Choroid plexus epithelial cell (primary cell): ENCODE data around the gene INPP5A.

Source experiments
- DNase-seq: peaks from one replicate; pipeline ENCODE4 v3.0.0-alpha.2; 2010; ENCODE audit warnings: low read depth
- H3K4me3 ChIP-seq: 2 replicates; pipeline ENCODE4 v1.5.1; 2011; ENCODE audit warnings: low read depth, mild to moderate bottlenecking, control low read depth, low read length, moderate library complexity
- TF ChIP-seq, protein P1 (sequence below): conservative IDR thresholded peaks from 2 replicates; pipeline ENCODE4 v1.5.1; 2011; ENCODE audit warnings: low read depth, mild to moderate bottlenecking, control low read depth, inconsistent platforms, low read length, moderate library complexity

The INPP5A gene

DNA sequence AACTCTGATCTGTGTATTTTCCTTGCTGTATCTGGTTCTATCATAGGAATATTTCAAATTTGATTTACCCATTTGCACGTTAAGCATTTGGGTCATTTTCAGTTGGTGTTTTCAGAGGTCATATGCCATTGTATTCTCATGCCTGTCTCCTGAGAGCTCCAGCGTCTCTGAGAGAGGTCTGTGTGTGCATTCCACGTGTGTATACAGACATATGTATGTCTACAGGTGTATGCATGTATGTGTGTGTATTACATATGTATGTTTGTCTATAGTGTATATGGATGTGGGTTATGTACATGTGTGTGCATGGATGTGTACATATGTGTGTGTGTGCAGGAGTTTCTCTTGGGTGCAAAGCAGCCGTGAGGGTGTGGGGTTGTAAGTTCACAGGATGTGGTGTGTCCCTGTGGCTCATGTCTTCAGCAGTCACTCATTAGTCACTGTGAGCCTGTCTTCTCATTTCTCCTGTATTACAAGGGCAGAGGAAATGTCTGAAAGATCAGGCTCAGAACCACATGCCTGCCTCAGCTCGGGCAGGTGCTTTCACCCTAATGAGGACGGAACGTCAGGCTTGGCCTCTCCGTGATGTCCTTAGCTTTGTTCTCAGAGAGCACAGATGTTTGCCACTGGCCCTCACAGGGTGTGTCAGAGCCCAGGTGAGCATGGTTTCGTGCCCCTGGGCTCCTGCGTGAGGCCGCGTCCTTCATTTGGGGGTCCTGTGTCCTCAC is 146.7 kb downstream of the INPP5A start:
- peak; percentile 23 for DNase-seq
- TF ChIP-seq, protein P1, sequence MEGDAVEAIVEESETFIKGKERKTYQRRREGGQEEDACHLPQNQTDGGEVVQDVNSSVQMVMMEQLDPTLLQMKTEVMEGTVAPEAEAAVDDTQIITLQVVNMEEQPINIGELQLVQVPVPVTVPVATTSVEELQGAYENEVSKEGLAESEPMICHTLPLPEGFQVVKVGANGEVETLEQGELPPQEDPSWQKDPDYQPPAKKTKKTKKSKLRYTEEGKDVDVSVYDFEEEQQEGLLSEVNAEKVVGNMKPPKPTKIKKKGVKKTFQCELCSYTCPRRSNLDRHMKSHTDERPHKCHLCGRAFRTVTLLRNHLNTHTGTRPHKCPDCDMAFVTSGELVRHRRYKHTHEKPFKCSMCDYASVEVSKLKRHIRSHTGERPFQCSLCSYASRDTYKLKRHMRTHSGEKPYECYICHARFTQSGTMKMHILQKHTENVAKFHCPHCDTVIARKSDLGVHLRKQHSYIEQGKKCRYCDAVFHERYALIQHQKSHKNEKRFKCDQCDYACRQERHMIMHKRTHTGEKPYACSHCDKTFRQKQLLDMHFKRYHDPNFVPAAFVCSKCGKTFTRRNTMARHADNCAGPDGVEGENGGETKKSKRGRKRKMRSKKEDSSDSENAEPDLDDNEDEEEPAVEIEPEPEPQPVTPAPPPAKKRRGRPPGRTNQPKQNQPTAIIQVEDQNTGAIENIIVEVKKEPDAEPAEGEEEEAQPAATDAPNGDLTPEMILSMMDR = no peak
- H3K4me3 ChIP-seq = no peak overlapping the region

GRCh38 chr10:132685101-132685891 is 147.7 kb downstream of the INPP5A start:
- peak overlapping the region; percentile 17 for H3K4me3 ChIP-seq
- TF ChIP-seq, protein P1 = no peak
- peak; percentile 56 for DNase-seq

DNA sequence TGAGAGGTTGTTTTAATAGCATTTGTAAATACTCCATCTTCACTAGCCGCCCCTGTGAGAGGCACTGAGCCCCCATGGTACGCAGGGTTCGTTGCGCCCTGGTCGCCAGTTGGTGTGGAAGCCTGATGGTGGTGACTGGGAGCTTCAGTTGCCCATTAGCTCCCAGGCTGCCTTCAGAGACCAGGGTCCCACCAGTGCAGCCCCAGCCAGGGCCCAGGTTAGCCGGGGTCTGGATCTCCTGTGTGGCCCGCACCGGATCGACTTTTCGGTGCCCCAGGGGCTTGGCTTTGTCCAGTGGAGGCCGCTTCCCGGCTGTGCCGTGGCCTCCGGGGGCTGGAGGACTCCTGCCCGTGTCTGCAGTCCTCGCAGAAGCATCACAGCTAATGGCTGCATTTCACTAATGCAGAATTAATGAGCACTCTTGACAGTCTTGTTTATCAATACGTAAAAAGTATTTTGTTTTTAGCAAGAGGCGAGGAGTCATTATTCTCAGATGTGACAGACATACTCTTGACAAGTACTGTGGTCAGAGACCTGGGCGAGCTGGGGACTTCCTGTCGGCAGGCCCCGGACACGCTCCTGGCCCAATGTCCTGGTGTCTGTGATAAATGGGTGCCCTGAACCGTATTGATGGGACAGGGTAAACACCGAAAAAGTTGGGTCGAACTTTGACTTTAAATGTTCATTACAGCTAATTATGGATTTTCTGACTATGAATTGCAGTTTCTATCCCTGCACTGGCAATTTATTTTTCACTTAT is 148.5 kb downstream of the INPP5A start:
- TF ChIP-seq, protein P1 = no peak
- H3K4me3 ChIP-seq = no peak overlapping the region
- DNase-seq = no peak

- TF ChIP-seq, protein P1 = no peak
- H3K4me3 ChIP-seq = no peak overlapping the region
- no peak for DNase-seq
Observed at GRCh38 chr10:132687181-132687892, 149.8 kb downstream of the INPP5A start.

- H3K4me3 ChIP-seq = no peak overlapping the region
- TF ChIP-seq, protein P1 = no peak
Observed at GRCh38 chr10:132687893-132688579, 150.4 kb downstream of the INPP5A start.

More at GRCh38 chr10:132687893-132688579, 150.4 kb downstream of the INPP5A start:
- DNase-seq = no peak
